Activated CD8-positive, alpha-beta memory T cell treated with anti-CD3 and anti-CD28 coated beads for 36 hours (primary cell): Measurements from ENCODE around the gene NHP2. TPM values are rescaled to one million over a fixed set of nuclear protein-coding genes. Genes with fewer than 3 reads are reported as not detected.

Experiments used
- CTCF ChIA-PET: fragments of 350-600 bp; sonication (Branson Sonifier 250); formaldehyde crosslinking; loops from one replicate; lab custom pipeline; 2021; ENCODE audit warnings: antibody characterized with exemption; lab: Charles Lee
- POLR2A ChIA-PET: fragments of 350-600 bp; sonication (Branson Sonifier 250); formaldehyde crosslinking; loops from one replicate; lab custom pipeline; 2021; ENCODE audit warnings: antibody characterized with exemption; lab: Charles Lee
- total RNA-seq, 2 experiments: library from RNA; stranded (reverse); gene quantifications; one replicate each; pipeline ENCODE4 v1.2.3, GENCODE V29; 2021

Gene NHP2
- total RNA-seq, 2 experiments from 2014 or later = 317 to 326 TPM

DNA sequence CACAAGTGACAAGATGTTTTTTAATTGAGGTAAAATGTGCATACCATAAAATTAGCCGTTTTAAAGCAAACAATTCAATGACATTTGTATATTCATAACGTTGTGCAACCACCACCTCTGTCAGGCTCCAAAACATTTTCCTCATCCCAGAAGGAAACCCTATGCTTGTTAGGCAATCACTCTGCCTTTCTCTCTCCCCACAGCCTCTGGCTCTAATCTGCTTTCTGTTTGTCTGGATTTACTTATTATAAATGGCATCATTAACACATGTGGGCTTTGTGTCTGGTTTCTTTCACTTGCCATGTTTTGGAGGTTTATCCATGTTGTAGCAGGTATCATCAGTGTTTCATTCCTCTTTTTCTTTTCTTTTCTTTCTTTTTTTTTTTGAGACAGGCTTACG is 41.8 kb downstream of the NHP2 start:
- ChIA-PET CTCF (no interaction called here), POLR2A (no interaction called here)

GRCh38 chr5:178110511-178110910 is 43.2 kb downstream of the NHP2 start:
- POLR2A ChIA-PET = interaction anchor here (1.0 kb wide), 1 partner anchor 20 kb away, joined by 3 read pairs; no protein-coding TSS in a partner anchor

GRCh38 chr5:178108966-178109365 is 44.7 kb downstream of the NHP2 start:
- POLR2A ChIA-PET = no interaction called here
- CTCF ChIA-PET = interaction anchor here (3.0 kb wide), 1 partner anchor 33 kb away, joined by 7 read pairs; no protein-coding TSS in a partner anchor

More at GRCh38 chr5:178110511-178110910, 43.2 kb downstream of the NHP2 start:
- CTCF ChIA-PET = interaction anchor here (3.0 kb wide), 1 partner anchor 34 kb away, joined by 7 read pairs; no protein-coding TSS in a partner anchor

GRCh38 chr5:178108446-178108845 is 45.2 kb downstream of the NHP2 start:
- ChIA-PET CTCF (interaction anchor here (3.0 kb wide), 1 partner anchor 32 kb away, joined by 7 read pairs; no protein-coding TSS in a partner anchor), POLR2A (interaction anchor here (0.5 kb wide), 1 partner anchor 11 kb away, joined by 3 read pairs; no protein-coding TSS in a partner anchor)

GRCh38 chr5:178107756-178108310 is 45.9 kb downstream of the NHP2 start:
- CTCF ChIA-PET = interaction anchor here (1.1 to 3.0 kb wide), 3 partner anchors 30 to 32 kb away, joined by 3 to 7 read pairs (median 4); no protein-coding TSS in a partner anchor
- POLR2A ChIA-PET = interaction anchor here (0.5 kb wide), 1 partner anchor 11 kb away, joined by 3 read pairs; no protein-coding TSS in a partner anchor

GRCh38 chr5:178106556-178107239 is 47.0 kb downstream of the NHP2 start:
- CTCF ChIA-PET = interaction anchor here (0.9 to 1.6 kb wide), 3 partner anchors 29 to 57 kb away, joined by 3 to 4 read pairs (median 3); no protein-coding TSS in a partner anchor
- POLR2A ChIA-PET = no interaction called here

GRCh38 chr5:178106086-178106485 is 47.6 kb downstream of the NHP2 start:
- ChIA-PET CTCF (interaction anchor here (0.6 to 1.8 kb wide), 6 partner anchors 15 to 1823 kb away, joined by 3 to 6 read pairs (median 4); no protein-coding TSS in a partner anchor), POLR2A (interaction anchor here (0.6 kb wide), 1 partner anchor 40 kb away, joined by 3 read pairs; no protein-coding TSS in a partner anchor)

GRCh38 chr5:178104492-178104891 is 49.2 kb downstream of the NHP2 start:
- ChIA-PET CTCF (interaction anchor here (1.4 to 1.8 kb wide), 2 partner anchors 17 to 29 kb away, joined by 5 to 6 read pairs; no protein-coding TSS in a partner anchor), POLR2A (no interaction called here)

GRCh38 chr5:178103612-178104011 is 50.1 kb downstream of the NHP2 start:
- POLR2A ChIA-PET = no interaction called here
- CTCF ChIA-PET = no interaction called here

Other genes with a start within 250 kb of the NHP2 start
- not detected for gene PROP1, start 157.6 kb downstream of the NHP2 start, total RNA-seq
- 1 to 10 TPM; 6.9 to 7.0 TPM for gene N4BP3, start 40.4 kb downstream of the NHP2 start, total RNA-seq
- gene RMND5B, start 22.9 kb downstream of the NHP2 start, total RNA-seq = 10 to 100 TPM; 28.0 to 28.8 TPM
- gene GMCL2, start 33.5 kb upstream of the NHP2 start, total RNA-seq = not detected
- 100 to 1,000 TPM; 651 to 672 TPM for gene HNRNPAB, start 50.6 kb upstream of the NHP2 start, total RNA-seq
- 10 to 100 TPM; 65.5 to 68.2 TPM for gene PHYKPL, start 78.9 kb upstream of the NHP2 start, total RNA-seq